ENCODE data around the gene PPP1R1A. TPM values are rescaled to one million over a fixed set of nuclear protein-coding genes. Genes with fewer than 3 reads are reported as not detected.

Gene PPP1R1A
- total RNA-seq, 4 donors from 2014 or later, result 3.6 to 10.2 (median 7.0) TPM

DNA sequence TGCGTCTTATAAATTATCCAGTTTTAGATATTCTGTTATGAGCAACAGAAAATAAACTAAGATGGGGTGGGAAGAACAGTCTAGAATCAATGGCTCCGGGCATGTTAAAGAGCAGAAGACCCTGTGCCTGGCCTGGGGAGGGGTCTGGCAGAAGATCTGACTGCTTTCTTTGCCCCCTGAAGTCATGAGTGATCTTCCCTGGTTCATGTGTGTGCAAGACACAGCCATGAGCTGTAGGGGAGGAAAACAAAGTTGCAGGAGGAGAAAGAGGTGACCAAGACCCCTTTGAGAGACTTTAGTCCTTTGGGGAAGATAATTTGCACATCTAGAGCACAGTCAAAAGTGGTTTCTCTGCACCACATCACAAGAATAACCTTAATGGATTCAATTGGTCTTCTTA lies 41.5 kb upstream of the PPP1R1A start:
- Histone ChIP-seq H3K4me3 (no peak overlapping the region), H3K27me3 (peaks cover 0 to 48% (median 0%) of the 10 kb centered on the region in 4 donors), H3K9me3 (peaks cover 0 to 3% (median 0%) of the 10 kb centered on the region in 4 donors), H3K4me1 (no peaks in the 10 kb centered on the region), H3K36me3 (no peaks in the 10 kb centered on the region), H3K27ac (replicated peaks in 1 of 4) (no peak overlapping the region)
- intact Hi-C loops (cut with DNase I), result no loop called here
- no peak for TF ChIP-seq POLR2A (IDR thresholded peaks at IDR 0.05; ENCODE audit: low read depth)
- TF ChIP-seq, protein P1, sequence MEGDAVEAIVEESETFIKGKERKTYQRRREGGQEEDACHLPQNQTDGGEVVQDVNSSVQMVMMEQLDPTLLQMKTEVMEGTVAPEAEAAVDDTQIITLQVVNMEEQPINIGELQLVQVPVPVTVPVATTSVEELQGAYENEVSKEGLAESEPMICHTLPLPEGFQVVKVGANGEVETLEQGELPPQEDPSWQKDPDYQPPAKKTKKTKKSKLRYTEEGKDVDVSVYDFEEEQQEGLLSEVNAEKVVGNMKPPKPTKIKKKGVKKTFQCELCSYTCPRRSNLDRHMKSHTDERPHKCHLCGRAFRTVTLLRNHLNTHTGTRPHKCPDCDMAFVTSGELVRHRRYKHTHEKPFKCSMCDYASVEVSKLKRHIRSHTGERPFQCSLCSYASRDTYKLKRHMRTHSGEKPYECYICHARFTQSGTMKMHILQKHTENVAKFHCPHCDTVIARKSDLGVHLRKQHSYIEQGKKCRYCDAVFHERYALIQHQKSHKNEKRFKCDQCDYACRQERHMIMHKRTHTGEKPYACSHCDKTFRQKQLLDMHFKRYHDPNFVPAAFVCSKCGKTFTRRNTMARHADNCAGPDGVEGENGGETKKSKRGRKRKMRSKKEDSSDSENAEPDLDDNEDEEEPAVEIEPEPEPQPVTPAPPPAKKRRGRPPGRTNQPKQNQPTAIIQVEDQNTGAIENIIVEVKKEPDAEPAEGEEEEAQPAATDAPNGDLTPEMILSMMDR (IDR thresholded peaks at IDR 0.05), result no peak
- TF ChIP-seq POLR2AphosphoS5 (IDR thresholded peaks at IDR 0.05), result no peak
- no peak for TF ChIP-seq EP300 (IDR thresholded peaks at IDR 0.05)
- WGBS, result 80% methylated on average over 2 of the region's 2 CpGs
- DNase-seq (ENCODE audit: extremely low spot score), result no peak

DNA sequence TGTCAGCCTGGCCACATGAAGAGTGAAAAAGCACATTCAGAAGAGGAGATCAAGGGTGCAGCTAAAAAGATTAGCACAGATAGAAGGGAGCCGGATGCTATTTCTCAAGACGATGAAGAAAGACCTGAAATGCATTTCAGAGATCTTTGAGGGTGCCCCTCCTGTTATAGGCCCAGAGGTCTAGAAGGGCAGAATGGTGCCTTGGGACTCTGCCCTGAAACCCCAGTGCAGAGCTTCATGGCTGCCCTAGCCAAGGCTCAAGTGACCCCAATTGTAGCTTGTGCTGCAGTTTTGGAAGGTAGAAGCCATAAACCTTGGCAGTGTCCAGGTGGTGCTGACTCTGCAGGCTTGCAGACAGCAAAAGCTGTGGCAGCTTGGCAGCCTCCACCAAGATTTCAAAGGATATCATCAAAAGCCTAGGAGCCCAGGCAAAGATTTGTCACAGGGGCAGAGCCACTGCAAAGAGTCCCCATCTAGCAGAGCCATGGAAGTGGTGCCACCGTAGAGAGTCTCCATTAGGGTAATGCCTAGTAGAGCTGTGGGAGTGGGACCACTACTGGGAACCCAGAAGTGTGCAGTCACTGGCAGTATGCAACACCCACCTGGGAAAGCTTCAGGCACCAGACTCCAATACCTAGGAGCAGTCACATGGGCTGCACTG lies 39.9 kb upstream of the PPP1R1A start:
- no peaks in the 10 kb centered on the region for H3K36me3 ChIP-seq
- intact Hi-C loops (cut with DNase I), result no loop called here
- H3K27ac ChIP-seq (replicated peaks in 1 of 4), result no peak overlapping the region
- no peak for DNase-seq (ENCODE audit: extremely low spot score)
- no peaks in the 10 kb centered on the region for H3K4me1 ChIP-seq
- peaks cover 0 to 3% (median 0%) of the 10 kb centered on the region in 4 donors for H3K9me3 ChIP-seq
- H3K27me3 ChIP-seq, result peaks cover 0 to 43% (median 0%) of the 10 kb centered on the region in 4 donors
- H3K4me3 ChIP-seq, result no peak overlapping the region
- TF ChIP-seq POLR2A (IDR thresholded peaks at IDR 0.05; ENCODE audit: low read depth) (no peak), POLR2AphosphoS5 (IDR thresholded peaks at IDR 0.05) (no peak), EP300 (IDR thresholded peaks at IDR 0.05) (no peak)
- TF ChIP-seq, protein P1 (IDR thresholded peaks at IDR 0.05), result no peak
- WGBS, result 96% methylated on average over 3 of the region's 3 CpGs

DNA sequence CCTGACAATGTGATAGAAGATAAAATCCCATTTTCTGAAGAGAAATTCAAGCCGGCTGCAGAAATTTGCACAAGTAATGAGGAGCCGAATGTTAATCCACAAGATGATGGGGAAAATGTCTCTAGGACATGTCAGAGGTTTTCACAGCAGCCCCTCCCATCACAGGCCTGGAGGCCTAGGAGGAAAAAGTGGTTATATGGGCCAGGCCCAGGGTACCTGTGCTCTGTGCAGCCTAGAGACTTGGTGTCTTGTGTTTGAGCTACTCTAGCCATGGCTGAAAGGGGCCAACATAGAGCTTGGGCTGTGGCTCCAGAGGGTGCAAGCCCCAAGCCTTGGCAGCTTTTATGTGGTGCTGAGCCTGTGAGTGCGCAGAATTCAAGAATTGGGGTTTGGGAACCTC lies 38.8 kb upstream of the PPP1R1A start:
- intact Hi-C loops (cut with DNase I), result no loop called here

DNA sequence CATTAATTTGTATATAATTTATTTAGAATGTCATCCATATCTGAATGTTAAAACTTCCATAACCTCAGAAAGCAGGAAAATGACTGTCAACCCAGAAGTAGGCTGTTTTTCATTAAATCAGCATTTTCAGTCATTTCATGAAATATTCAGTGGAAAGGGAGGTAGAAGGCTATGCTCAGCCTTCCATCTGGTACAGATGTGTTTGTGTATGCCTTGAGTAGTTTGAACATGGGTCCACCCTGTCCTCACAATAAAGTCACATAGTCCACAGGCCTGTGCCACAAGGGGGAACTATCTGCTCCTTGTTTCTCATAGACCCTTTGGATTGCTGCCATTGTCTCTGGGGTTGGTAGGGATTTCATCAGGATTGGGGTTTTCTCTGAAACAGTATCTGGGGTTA lies 37.1 kb upstream of the PPP1R1A start:
- Histone ChIP-seq H3K27ac (replicated peaks in 1 of 4) (no peak overlapping the region), H3K27me3 (peaks cover 0 to 40% (median 0%) of the 10 kb centered on the region in 4 donors), H3K36me3 (no peaks in the 10 kb centered on the region), H3K9me3 (peaks cover 0 to 3% (median 0%) of the 10 kb centered on the region in 4 donors), H3K4me3 (no peak overlapping the region), H3K4me1 (no peaks in the 10 kb centered on the region)
- no peak for TF ChIP-seq EP300 (IDR thresholded peaks at IDR 0.05)
- TF ChIP-seq, protein P1 (IDR thresholded peaks at IDR 0.05), result no peak
- TF ChIP-seq POLR2A (IDR thresholded peaks at IDR 0.05; ENCODE audit: low read depth), result no peak
- TF ChIP-seq POLR2AphosphoS5 (IDR thresholded peaks at IDR 0.05), result no peak
- intact Hi-C loops (cut with DNase I), result no loop called here
- DNase-seq (ENCODE audit: extremely low spot score), result no peak

More for the DNA sequence above, 38.8 kb upstream of the PPP1R1A start:
- no peak for DNase-seq (ENCODE audit: extremely low spot score)
- Histone ChIP-seq H3K36me3 (no peaks in the 10 kb centered on the region), H3K9me3 (peaks cover 0 to 3% (median 0%) of the 10 kb centered on the region in 4 donors), H3K27ac (replicated peaks in 1 of 4) (no peak overlapping the region), H3K27me3 (peaks cover 0 to 40% (median 0%) of the 10 kb centered on the region in 4 donors), H3K4me3 (no peak overlapping the region), H3K4me1 (no peaks in the 10 kb centered on the region)
- WGBS, result 84% methylated on average over 3 of the region's 3 CpGs
- TF ChIP-seq EP300 (IDR thresholded peaks at IDR 0.05) (no peak), POLR2AphosphoS5 (IDR thresholded peaks at IDR 0.05) (no peak), POLR2A (IDR thresholded peaks at IDR 0.05; ENCODE audit: low read depth) (no peak)
- TF ChIP-seq, protein P1 (IDR thresholded peaks at IDR 0.05), result no peak

All from esophagus muscularis mucosa (tissue), 4 donors.